AG04450 (cell line): ENCODE data around the gene ZBTB22. TPM values are rescaled to one million over a fixed set of nuclear protein-coding genes. Genes with fewer than 3 reads are reported as not detected.
"Not testable (repeated sequence)": the region's sequence is repeated elsewhere in the genome, so short reads cannot be mapped to it uniquely, and the experiment has no call there.

Experiments
- CTCF ChIA-PET: fragments of 300-600, 350-600 bp; formaldehyde crosslinking; extraction: SDS; loops from one replicate; lab custom pipeline; 2022; ENCODE audit warnings: antibody characterized with exemption, inconsistent platforms; lab: Charles Lee
- POLR2A ChIA-PET: fragments of 350-600 bp; formaldehyde crosslinking; extraction: SDS; loops from one replicate; lab custom pipeline; 2021; ENCODE audit warnings: antibody characterized with exemption, inconsistent platforms; lab: Yijun Ruan, JAX
- DNase-seq: peaks from one replicate; pipeline ENCODE4 v3.0.0-alpha.2; 2011; ENCODE audit warnings: low read depth, low spot score
- H3K27ac ChIP-seq: one replicate; pipeline ENCODE4 v1.5.1; 2012; ENCODE audit warnings: low read depth, low read length, control low read depth
- H3K27me3 ChIP-seq: one replicate; pipeline ENCODE4 v1.6.0; 2012; ENCODE audit warnings: low read length; ENCODE audit not compliant: control insufficient read depth, insufficient read depth
- H3K4me3 ChIP-seq: 2 replicates; pipeline ENCODE4 v1.5.1; 2011; ENCODE audit warnings: mild to moderate bottlenecking, low read depth, low read length, control low read depth
- H3K9me3 ChIP-seq: 2 replicates; pipeline ENCODE4 v1.5.1; 2012; ENCODE audit warnings: low read length; ENCODE audit not compliant: control insufficient read depth, insufficient read depth
- polyA plus RNA-seq: library from polyadenylated mRNA; depleted of rRNA; stranded (reverse); fragments of >200 nt; gene quantifications from 2 replicates; pipeline ENCODE4 v1.2.3, GENCODE V29; 2011
- TF ChIP-seq, protein P1 (sequence below): IDR thresholded peaks from 2 replicates; pipeline ENCODE4 v1.5.1; 2011; ENCODE audit warnings: low read depth, low read length, control low read depth, inconsistent platforms

ZBTB22 gene
- polyA plus RNA-seq, 1 experiment = 8.4 TPM

DNA sequence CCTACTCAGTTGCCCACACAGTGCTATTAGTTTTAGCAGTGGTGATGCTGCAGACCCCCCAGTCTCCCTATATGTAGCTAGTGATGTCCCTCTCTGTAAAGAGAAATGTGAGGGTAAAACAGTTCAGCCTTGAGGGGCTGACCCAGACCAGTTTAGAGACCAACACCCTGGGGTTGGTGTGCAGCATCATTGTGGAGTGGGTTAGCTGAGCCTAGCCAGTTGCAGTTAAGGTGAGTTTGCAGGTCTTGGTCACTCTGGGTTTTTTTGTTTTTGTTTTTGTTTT lies 41.0 kb downstream of the ZBTB22 start:
- CTCF ChIA-PET = interaction anchor here (1.2 kb wide), 1 partner anchor 12 kb away, joined by 4 read pairs; the partner anchor contains the start of gene WDR46
- no peak for DNase-seq
- Histone ChIP-seq H3K27me3 (no peaks in the 10 kb centered on the region), H3K4me3 (peak overlapping the region; percentile 50), H3K9me3 (no peaks in the 10 kb centered on the region), H3K27ac (peak overlapping the region; percentile 11)
- TF ChIP-seq, protein P1, sequence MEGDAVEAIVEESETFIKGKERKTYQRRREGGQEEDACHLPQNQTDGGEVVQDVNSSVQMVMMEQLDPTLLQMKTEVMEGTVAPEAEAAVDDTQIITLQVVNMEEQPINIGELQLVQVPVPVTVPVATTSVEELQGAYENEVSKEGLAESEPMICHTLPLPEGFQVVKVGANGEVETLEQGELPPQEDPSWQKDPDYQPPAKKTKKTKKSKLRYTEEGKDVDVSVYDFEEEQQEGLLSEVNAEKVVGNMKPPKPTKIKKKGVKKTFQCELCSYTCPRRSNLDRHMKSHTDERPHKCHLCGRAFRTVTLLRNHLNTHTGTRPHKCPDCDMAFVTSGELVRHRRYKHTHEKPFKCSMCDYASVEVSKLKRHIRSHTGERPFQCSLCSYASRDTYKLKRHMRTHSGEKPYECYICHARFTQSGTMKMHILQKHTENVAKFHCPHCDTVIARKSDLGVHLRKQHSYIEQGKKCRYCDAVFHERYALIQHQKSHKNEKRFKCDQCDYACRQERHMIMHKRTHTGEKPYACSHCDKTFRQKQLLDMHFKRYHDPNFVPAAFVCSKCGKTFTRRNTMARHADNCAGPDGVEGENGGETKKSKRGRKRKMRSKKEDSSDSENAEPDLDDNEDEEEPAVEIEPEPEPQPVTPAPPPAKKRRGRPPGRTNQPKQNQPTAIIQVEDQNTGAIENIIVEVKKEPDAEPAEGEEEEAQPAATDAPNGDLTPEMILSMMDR = no peak
- POLR2A ChIA-PET = interaction anchor here (1.7 to 3.2 kb wide), 5 partner anchors 13 to 305 kb away, joined by 6 to 18 read pairs (median 9); partner anchors contain the start of genes PFDN6, RGL2, WDR46 and ZBTB22

DNA sequence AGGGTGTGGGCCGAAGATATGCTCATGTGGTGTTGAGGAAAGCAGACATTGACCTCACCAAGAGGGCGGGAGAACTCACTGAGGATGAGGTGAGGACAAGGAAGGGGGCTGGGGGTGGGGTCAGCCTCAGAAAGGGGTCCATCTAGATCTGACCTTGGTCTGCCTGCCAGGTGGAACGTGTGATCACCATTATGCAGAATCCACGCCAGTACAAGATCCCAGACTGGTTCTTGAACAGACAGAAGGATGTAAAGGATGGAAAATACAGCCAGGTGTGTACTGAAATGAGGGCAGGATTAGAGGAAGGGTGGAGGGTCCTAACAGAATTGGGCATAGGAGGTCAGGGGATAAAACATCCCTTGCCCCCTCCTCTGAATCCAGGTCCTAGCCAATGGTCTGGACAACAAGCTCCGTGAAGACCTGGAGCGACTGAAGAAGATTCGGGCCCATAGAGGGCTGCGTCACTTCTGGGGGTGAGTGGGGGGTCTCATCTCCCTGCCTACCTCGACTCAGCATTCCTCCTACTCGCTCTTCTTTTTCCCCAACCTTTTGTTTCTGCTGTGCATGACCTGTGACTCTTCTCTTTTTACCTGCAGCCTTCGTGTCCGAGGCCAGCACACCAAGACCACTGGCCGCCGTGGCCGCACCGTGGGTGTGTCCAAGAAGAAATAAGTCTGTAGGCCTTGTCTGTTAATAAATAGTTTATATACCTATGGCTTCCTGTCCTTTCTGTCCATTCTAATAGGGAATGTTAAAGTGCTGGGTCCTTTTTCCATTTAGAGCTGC lies 41.6 kb downstream of the ZBTB22 start:
- peak overlapping the region; percentile 11 for H3K27ac ChIP-seq
- H3K4me3 ChIP-seq = peak overlapping the region; percentile 50
- DNase-seq, H3K27me3 ChIP-seq, H3K9me3 ChIP-seq: not testable (repeated sequence)
- CTCF ChIA-PET = interaction anchor here (1.1 kb wide), 1 partner anchor 13 kb away, joined by 3 read pairs; the partner anchor contains the start of gene WDR46
- POLR2A ChIA-PET = interaction anchor here (1.7 to 3.2 kb wide), 5 partner anchors 13 to 305 kb away, joined by 6 to 18 read pairs (median 9); partner anchors contain the start of genes PFDN6, RGL2, WDR46 and ZBTB22

GRCh38 chr6:33273924-33274902 lies 43.3 kb downstream of the ZBTB22 start:
- ChIA-PET POLR2A (no interaction called here), CTCF (no interaction called here)
- TF ChIP-seq, protein P1 = no peak
- H3K4me3 ChIP-seq = peak overlapping the region; percentile 94
- H3K9me3 ChIP-seq = no peaks in the 10 kb centered on the region
- DNase-seq = no peak
- H3K27ac ChIP-seq = no peak overlapping the region
- no peaks in the 10 kb centered on the region for H3K27me3 ChIP-seq

- TF ChIP-seq, protein P1 = no peak
- H3K4me3 ChIP-seq = peak overlapping the region; percentile 94
- no peaks in the 10 kb centered on the region for H3K27me3 ChIP-seq
- no peak overlapping the region for H3K27ac ChIP-seq
- no peaks in the 10 kb centered on the region for H3K9me3 ChIP-seq
- POLR2A ChIA-PET = interaction anchor here (1.7 to 2.0 kb wide), 2 partner anchors 26 to 48 kb away, joined by 8 to 12 read pairs; no protein-coding TSS in a partner anchor
- no peak for DNase-seq
- CTCF ChIA-PET = no interaction called here
These were observed 44.2 kb downstream of the ZBTB22 start for GRCh38 chr6:33273129-33273923.
